Epithelial cell of esophagus (primary cell): ENCODE data around the gene CCDC167.

ENCODE experiments used
- DNase-seq: peaks from one replicate; pipeline ENCODE4 v3.0.0; 2010; ENCODE audit warnings: low read depth
- H3K4me3 ChIP-seq: 2 replicates; pipeline ENCODE4 v1.5.1; 2011; ENCODE audit warnings: mild to moderate bottlenecking, low read length, control low read depth
- TF ChIP-seq, protein P1 (sequence below): IDR thresholded peaks from 2 replicates; pipeline ENCODE4 v1.5.1; 2011; ENCODE audit warnings: low read depth, mild to moderate bottlenecking, low read length, control low read depth, inconsistent platforms; ENCODE audit not compliant: insufficient read depth; ENCODE audit errors: missing control alignments

CCDC167 gene

DNA sequence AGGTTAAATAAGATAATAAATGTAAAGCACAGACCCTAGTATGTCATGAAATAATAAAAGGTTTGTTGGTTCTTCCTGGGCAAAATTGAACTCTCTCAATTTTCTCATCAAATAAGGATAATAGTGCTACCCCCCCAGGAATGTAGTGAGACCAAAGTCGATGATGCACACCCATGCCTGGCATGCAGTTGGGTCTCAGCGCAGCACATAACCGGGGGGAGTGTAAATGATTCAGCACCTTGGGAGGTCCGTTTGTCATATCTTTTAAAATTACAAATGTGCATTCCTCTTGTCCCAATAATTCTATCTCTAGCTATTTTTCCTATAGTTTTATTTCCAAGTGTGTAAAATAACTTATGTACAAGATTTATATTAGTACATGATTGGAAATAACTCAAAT is 31.3 kb upstream of the CCDC167 start:
- H3K4me3 ChIP-seq = no peak overlapping the region
- no peak for DNase-seq
- TF ChIP-seq, protein P1, sequence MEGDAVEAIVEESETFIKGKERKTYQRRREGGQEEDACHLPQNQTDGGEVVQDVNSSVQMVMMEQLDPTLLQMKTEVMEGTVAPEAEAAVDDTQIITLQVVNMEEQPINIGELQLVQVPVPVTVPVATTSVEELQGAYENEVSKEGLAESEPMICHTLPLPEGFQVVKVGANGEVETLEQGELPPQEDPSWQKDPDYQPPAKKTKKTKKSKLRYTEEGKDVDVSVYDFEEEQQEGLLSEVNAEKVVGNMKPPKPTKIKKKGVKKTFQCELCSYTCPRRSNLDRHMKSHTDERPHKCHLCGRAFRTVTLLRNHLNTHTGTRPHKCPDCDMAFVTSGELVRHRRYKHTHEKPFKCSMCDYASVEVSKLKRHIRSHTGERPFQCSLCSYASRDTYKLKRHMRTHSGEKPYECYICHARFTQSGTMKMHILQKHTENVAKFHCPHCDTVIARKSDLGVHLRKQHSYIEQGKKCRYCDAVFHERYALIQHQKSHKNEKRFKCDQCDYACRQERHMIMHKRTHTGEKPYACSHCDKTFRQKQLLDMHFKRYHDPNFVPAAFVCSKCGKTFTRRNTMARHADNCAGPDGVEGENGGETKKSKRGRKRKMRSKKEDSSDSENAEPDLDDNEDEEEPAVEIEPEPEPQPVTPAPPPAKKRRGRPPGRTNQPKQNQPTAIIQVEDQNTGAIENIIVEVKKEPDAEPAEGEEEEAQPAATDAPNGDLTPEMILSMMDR = no peak

DNA sequence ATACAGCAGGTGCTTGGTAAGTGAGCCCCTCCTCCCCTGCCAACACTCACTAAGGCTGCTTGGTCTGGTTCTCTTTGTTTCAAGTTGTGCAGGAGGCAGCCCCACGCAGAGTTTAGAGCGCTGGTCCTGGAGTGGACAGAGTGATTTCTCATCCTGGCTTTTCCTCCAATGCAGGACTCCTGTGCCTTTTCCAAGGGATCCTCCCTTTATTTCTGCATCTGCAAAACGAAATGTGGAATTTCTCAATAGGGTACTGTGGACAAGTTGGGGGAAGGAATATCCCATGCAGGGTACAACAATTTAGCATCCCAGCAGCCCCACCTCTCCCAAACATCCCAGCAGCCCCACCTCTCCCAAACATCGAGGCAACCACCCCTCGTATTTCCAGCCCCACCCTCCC is 30.6 kb upstream of the CCDC167 start:
- no peak for DNase-seq
- TF ChIP-seq, protein P1 = no peak
- no peak overlapping the region for H3K4me3 ChIP-seq

DNA sequence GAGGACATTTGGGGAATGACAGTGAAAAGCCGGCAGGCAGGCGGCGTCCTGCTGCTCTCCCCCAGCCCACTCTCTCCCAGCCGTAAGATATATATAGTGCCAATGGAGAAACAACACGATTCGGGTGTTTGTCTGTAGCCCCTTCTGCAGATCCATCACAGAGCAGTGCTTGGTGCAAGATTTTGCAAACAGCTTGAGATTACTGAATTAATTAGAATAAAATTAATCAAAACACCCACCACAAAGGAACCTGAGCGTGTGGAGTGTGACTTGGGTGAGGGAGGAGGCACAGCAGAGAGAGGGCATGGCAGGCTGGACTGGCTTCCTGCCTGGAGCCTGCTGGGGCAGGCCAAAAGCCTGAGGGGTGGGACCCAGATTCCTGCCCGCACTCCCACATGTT is 28.8 kb upstream of the CCDC167 start:
- TF ChIP-seq, protein P1 = no peak
- H3K4me3 ChIP-seq = no peak overlapping the region
- peak; percentile 12 for DNase-seq

DNA sequence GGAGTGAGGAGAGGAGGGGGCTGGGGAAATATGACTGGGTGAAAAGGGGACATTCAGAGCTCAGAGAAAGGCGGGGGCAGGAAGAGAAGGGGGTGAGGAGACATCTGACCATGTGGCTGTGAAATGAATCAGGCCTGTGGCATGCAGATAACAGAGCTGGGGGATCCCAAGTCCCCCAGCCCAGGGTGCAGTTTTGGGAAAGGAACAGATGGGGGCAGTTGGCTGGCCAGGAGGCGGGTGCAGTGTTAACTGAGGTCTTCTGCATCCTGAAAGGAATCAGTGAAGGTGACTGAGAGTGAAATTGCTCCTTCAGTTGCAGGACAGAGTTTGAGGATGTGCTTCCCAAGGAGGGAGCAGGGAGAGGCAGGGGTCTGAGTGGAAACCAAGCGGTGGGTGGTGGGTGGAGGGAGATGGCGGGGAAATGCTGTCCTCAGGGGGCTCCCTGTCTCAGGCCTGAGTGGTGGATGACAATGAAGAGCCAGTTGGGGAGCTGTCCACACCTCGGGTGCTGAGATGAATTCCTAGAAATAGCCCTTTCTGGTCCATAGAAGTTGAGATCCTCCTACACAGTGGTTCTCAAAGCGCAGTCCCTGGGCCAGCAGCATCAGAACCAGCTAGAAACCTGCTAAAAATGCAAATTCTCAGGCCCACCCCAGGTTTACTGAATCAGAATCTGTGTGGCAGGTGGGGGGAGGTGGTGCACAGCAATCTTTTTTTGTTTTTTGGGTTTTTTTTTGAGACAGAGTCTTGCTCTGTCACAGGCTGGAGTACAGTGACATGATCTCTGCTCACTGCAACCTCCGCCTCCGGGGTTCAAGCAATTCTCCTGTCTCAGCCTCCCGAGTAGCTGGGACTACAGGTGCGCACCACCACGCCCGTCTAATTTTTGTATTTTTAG is 26.0 kb upstream of the CCDC167 start:
- TF ChIP-seq, protein P1 = no peak
- peak; percentile 32 for DNase-seq
- H3K4me3 ChIP-seq = no peak overlapping the region

DNA sequence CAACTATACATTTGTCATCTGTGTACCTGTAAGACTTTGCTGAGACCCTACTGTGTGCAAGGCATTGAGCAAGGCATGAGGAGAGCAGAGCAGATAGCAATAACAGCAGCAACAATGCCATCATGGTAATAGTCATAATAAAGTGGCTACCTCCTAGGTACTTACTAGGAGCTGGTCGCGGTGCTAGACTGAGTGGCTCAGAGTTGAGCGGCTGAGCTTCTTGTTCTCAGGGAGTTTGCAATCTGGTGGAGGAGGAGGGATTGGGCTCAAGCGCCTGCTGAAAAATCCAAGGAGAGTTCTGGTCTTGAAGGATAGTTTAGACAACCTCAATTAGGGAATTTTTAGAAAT is 25.3 kb upstream of the CCDC167 start:
- TF ChIP-seq, protein P1 = no peak
- no peak for DNase-seq

DNA sequence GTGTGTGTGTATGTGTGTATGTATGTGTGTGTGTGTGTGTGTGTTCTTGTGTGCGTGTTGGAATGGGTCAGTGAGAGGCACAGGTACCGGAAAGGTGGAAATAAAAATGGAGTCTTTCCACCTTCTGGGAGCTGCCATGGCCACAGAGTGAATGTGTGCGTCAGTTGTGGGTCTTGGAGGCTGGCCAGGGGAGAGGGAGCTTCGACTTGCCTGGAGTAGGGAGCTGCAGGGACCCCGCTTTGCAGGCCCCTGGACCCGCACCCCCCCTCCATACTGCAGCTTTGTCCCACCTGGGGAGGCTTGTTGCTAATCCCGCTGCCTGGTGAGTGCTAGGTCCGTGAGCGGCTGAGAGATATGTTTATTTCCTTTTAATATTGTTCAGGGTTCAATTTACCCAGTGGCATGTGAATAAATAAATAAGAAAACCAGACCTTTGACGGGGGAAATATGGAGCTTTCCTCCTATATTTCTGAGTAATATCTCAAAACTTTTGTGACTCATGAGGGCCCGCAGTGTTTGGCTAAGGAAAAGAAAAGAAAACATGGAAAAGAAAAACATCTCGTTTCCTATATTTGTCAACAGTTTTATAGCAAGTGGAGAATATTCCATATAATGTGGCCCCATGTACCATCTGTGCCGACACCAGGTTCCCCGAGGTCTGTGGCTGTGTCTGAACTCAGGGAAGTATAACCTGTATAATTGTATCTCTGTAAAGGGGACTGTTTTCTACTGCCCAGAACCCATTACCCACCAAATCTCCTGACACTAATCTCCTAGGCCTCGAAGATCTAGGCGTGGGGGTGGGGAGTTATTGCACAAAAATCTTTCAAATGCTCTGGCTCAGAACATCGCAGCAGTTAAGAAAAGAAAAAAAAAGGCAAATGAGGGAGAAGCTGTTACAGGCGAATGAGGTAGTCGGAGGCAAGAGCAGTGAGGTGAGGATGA is 24.6 kb upstream of the CCDC167 start:
- TF ChIP-seq, protein P1 = no peak
- no peak overlapping the region for H3K4me3 ChIP-seq
- peak; percentile 35 for DNase-seq

More for the DNA sequence above, 25.3 kb upstream of the CCDC167 start:
- no peak overlapping the region for H3K4me3 ChIP-seq
